Progenitor cell of endocrine pancreas (in vitro differentiated cells): Measurements from ENCODE around the gene TMEM163. TPM values are rescaled to one million over a fixed set of nuclear protein-coding genes. Genes with fewer than 3 reads are reported as not detected.
A peak's percentile ranks its signal among the peaks of the same experiment; 100 is the strongest.

ENCODE experiments used
- DNase-seq: peaks from one replicate; pipeline ENCODE4 v3.0.0; 2021; ENCODE audit warnings: low spot score; ENCODE audit not compliant: unreplicated experiment
- H3K27ac Mint-ChIP-seq: 2 replicates; pipeline ENCODE4 v1.8.0; 2021; ENCODE audit warnings: mild to moderate bottlenecking, moderate library complexity, mixed read lengths
- H3K27me3 Mint-ChIP-seq: 2 replicates; pipeline ENCODE4 v1.8.0; 2021; ENCODE audit warnings: mixed read lengths
- H3K36me3 Mint-ChIP-seq: 2 replicates; pipeline ENCODE4 v1.8.0; 2022; ENCODE audit warnings: mixed read lengths; ENCODE audit not compliant: insufficient read depth
- H3K4me1 Mint-ChIP-seq: 2 replicates; pipeline ENCODE4 v1.8.0; 2021; ENCODE audit warnings: low read depth, mixed read lengths
- H3K4me3 Mint-ChIP-seq: 2 replicates; pipeline ENCODE4 v1.8.0; 2021; ENCODE audit warnings: low read depth, mild to moderate bottlenecking, moderate library complexity, mixed read lengths
- H3K9me3 Mint-ChIP-seq: 2 replicates; pipeline ENCODE4 v1.8.0; 2021; ENCODE audit warnings: low read depth, mixed read lengths
- CTCF ChIP-seq: fragments of 200-600 bp; sonication (generic); IDR thresholded peaks from one replicate; pipeline ENCODE4 v1.5.0; 2021; ENCODE audit warnings: antibody characterized with exemption, mild to moderate bottlenecking; ENCODE audit not compliant: unreplicated experiment
- total RNA-seq: library from RNA; stranded (reverse); gene quantifications from 2 replicates; pipeline ENCODE4 v1.2.1, GENCODE V29; 2021

TMEM163 gene
- total RNA-seq, 1 donor from 2014 or later, result 3.8 TPM

- peaks cover 7% of the 10 kb centered on the region for H3K36me3 Mint-ChIP-seq
- no peak for DNase-seq
- H3K27me3 Mint-ChIP-seq, result no peaks in the 10 kb centered on the region
- H3K27ac Mint-ChIP-seq, result no peak overlapping the region
- H3K4me3 Mint-ChIP-seq, result no peak overlapping the region
- H3K9me3 Mint-ChIP-seq, result no peaks in the 10 kb centered on the region
- TF ChIP-seq CTCF, result no peak
- H3K4me1 Mint-ChIP-seq, result peaks cover 8% of the 10 kb centered on the region
Observed at GRCh38 chr2:134457353-134457752, 261.4 kb downstream of the TMEM163 start.

GRCh38 chr2:134455426-134455825 lies 263.4 kb downstream of the TMEM163 start:
- TF ChIP-seq CTCF, result no peak
- no peaks in the 10 kb centered on the region for H3K27me3 Mint-ChIP-seq
- no peaks in the 10 kb centered on the region for H3K9me3 Mint-ChIP-seq
- H3K27ac Mint-ChIP-seq, result no peak overlapping the region
- H3K4me1 Mint-ChIP-seq, result peaks cover 14% of the 10 kb centered on the region
- no peak overlapping the region for H3K4me3 Mint-ChIP-seq
- DNase-seq, result no peak
- peaks cover 12% of the 10 kb centered on the region for H3K36me3 Mint-ChIP-seq

GRCh38 chr2:134454931-134455330 lies 263.9 kb downstream of the TMEM163 start:
- no peaks in the 10 kb centered on the region for H3K27me3 Mint-ChIP-seq

GRCh38 chr2:134454426-134454825 lies 264.4 kb downstream of the TMEM163 start:
- DNase-seq, result no peak
- no peaks in the 10 kb centered on the region for H3K9me3 Mint-ChIP-seq
- H3K27ac Mint-ChIP-seq, result peak overlapping the region; percentile 69
- no peak overlapping the region for H3K4me3 Mint-ChIP-seq
- peaks cover 14% of the 10 kb centered on the region for H3K36me3 Mint-ChIP-seq
- H3K4me1 Mint-ChIP-seq, result peaks cover 21% of the 10 kb centered on the region
- TF ChIP-seq CTCF, result no peak
- H3K27me3 Mint-ChIP-seq, result no peaks in the 10 kb centered on the region

More at GRCh38 chr2:134454931-134455330, 263.9 kb downstream of the TMEM163 start:
- Mint-ChIP-seq H3K4me3 (no peak overlapping the region), H3K36me3 (peaks cover 12% of the 10 kb centered on the region), H3K4me1 (peaks cover 16% of the 10 kb centered on the region), H3K27ac (no peak overlapping the region), H3K9me3 (no peaks in the 10 kb centered on the region)
- no peak for TF ChIP-seq CTCF
- DNase-seq, result no peak

GRCh38 chr2:134453973-134454372 lies 264.8 kb downstream of the TMEM163 start:
- peak overlapping the region; percentile 69 for H3K27ac Mint-ChIP-seq
- DNase-seq, result no peak
- peaks cover 26% of the 10 kb centered on the region for H3K4me1 Mint-ChIP-seq
- no peaks in the 10 kb centered on the region for H3K27me3 Mint-ChIP-seq
- peaks cover 17% of the 10 kb centered on the region for H3K36me3 Mint-ChIP-seq
- no peak for TF ChIP-seq CTCF
- no peaks in the 10 kb centered on the region for H3K9me3 Mint-ChIP-seq
- H3K4me3 Mint-ChIP-seq, result no peak overlapping the region
